Mucosa of stomach (tissue), 1 donor: ENCODE measurements around the gene CCDC88C.

ENCODE experiments used
- H3K27me3 ChIP-seq: one replicate; pipeline ENCODE4 v1.7.0; 2013; ENCODE audit warnings: mild to moderate bottlenecking, low read length; ENCODE audit not compliant: control insufficient read depth, insufficient read depth
- H3K36me3 ChIP-seq: one replicate; pipeline ENCODE4 v1.7.0; 2013; ENCODE audit warnings: low read length; ENCODE audit not compliant: control insufficient read depth, insufficient read depth
- H3K4me1 ChIP-seq: one replicate; pipeline ENCODE4 v1.7.0; 2013; ENCODE audit warnings: mild to moderate bottlenecking, low read length; ENCODE audit not compliant: control insufficient read depth, insufficient read depth
- H3K4me3 ChIP-seq: one replicate; pipeline ENCODE4 v1.7.0; 2013; ENCODE audit warnings: low read length
- H3K9ac ChIP-seq: one replicate; pipeline ENCODE4 v1.7.0; 2013; ENCODE audit warnings: mild to moderate bottlenecking, low read length, moderate library complexity
- H3K9me3 ChIP-seq: one replicate; pipeline ENCODE4 v1.7.0; 2013; ENCODE audit warnings: mild to moderate bottlenecking, low read length, moderate library complexity; ENCODE audit not compliant: control insufficient read depth
- donor health status: Pancreatic carcinoma.

CCDC88C gene

GRCh38 chr14:91350813-91351511 lies 66.7 kb downstream of the CCDC88C start:
- Histone ChIP-seq H3K9ac (peak overlapping the region; percentile 19), H3K4me3 (peak overlapping the region; percentile 9), H3K27me3 (no peaks in the 10 kb centered on the region), H3K9me3 (no peaks in the 10 kb centered on the region), H3K36me3 (no peaks in the 10 kb centered on the region), H3K4me1 (peaks cover 54% of the 10 kb centered on the region)

- Histone ChIP-seq H3K4me3 (no peak overlapping the region), H3K4me1 (peaks cover 59% of the 10 kb centered on the region), H3K9me3 (no peaks in the 10 kb centered on the region), H3K36me3 (no peaks in the 10 kb centered on the region), H3K27me3 (no peaks in the 10 kb centered on the region), H3K9ac (peak overlapping the region; percentile 19)
These were observed 67.2 kb downstream of the CCDC88C start for GRCh38 chr14:91350483-91350812.

GRCh38 chr14:91349481-91350074 lies 68.0 kb downstream of the CCDC88C start:
- Histone ChIP-seq H3K4me3 (no peak overlapping the region), H3K9ac (no peak overlapping the region), H3K27me3 (no peaks in the 10 kb centered on the region), H3K36me3 (no peaks in the 10 kb centered on the region), H3K4me1 (peaks cover 60% of the 10 kb centered on the region), H3K9me3 (no peaks in the 10 kb centered on the region)

- H3K4me3 ChIP-seq: no peak overlapping the region
- H3K4me1 ChIP-seq: peaks cover 60% of the 10 kb centered on the region
- H3K36me3 ChIP-seq: no peaks in the 10 kb centered on the region
- no peak overlapping the region for H3K9ac ChIP-seq
- H3K9me3 ChIP-seq: no peaks in the 10 kb centered on the region
- no peaks in the 10 kb centered on the region for H3K27me3 ChIP-seq
These were observed 68.7 kb downstream of the CCDC88C start for GRCh38 chr14:91348845-91349465.

- peaks cover 47% of the 10 kb centered on the region for H3K4me1 ChIP-seq
- H3K36me3 ChIP-seq: no peaks in the 10 kb centered on the region
- no peak overlapping the region for H3K4me3 ChIP-seq
- no peak overlapping the region for H3K9ac ChIP-seq
- no peaks in the 10 kb centered on the region for H3K27me3 ChIP-seq
- H3K9me3 ChIP-seq: no peaks in the 10 kb centered on the region
These were observed 70.8 kb downstream of the CCDC88C start for GRCh38 chr14:91346838-91347173.

GRCh38 chr14:91344096-91344495 lies 73.5 kb downstream of the CCDC88C start:
- Histone ChIP-seq H3K36me3 (no peaks in the 10 kb centered on the region), H3K9ac (no peak overlapping the region), H3K4me1 (peaks cover 27% of the 10 kb centered on the region), H3K27me3 (no peaks in the 10 kb centered on the region), H3K4me3 (no peak overlapping the region), H3K9me3 (no peaks in the 10 kb centered on the region)

- no peak overlapping the region for H3K9ac ChIP-seq
- no peak overlapping the region for H3K4me3 ChIP-seq
- no peaks in the 10 kb centered on the region for H3K36me3 ChIP-seq
- no peaks in the 10 kb centered on the region for H3K27me3 ChIP-seq
- peaks cover 18% of the 10 kb centered on the region for H3K4me1 ChIP-seq
- H3K9me3 ChIP-seq: no peaks in the 10 kb centered on the region
These were observed 74.6 kb downstream of the CCDC88C start for GRCh38 chr14:91343051-91343450.

- H3K27me3 ChIP-seq: no peaks in the 10 kb centered on the region
- no peak overlapping the region for H3K9ac ChIP-seq
- no peaks in the 10 kb centered on the region for H3K36me3 ChIP-seq
- no peaks in the 10 kb centered on the region for H3K9me3 ChIP-seq
- no peak overlapping the region for H3K4me3 ChIP-seq
- peaks cover 18% of the 10 kb centered on the region for H3K4me1 ChIP-seq
These were observed 75.3 kb downstream of the CCDC88C start for GRCh38 chr14:91342206-91342760.

GRCh38 chr14:91341751-91342154 lies 75.9 kb downstream of the CCDC88C start:
- peaks cover 13% of the 10 kb centered on the region for H3K4me1 ChIP-seq
- H3K27me3 ChIP-seq: no peaks in the 10 kb centered on the region
- H3K9ac ChIP-seq: no peak overlapping the region
- no peaks in the 10 kb centered on the region for H3K9me3 ChIP-seq
- no peak overlapping the region for H3K4me3 ChIP-seq
- no peaks in the 10 kb centered on the region for H3K36me3 ChIP-seq

- Histone ChIP-seq H3K36me3 (no peaks in the 10 kb centered on the region), H3K4me1 (peaks cover 9% of the 10 kb centered on the region), H3K9ac (no peak overlapping the region), H3K4me3 (no peak overlapping the region), H3K9me3 (no peaks in the 10 kb centered on the region), H3K27me3 (no peaks in the 10 kb centered on the region)
These were observed 76.3 kb downstream of the CCDC88C start for GRCh38 chr14:91341334-91341733.

GRCh38 chr14:91339671-91340369 lies 77.8 kb downstream of the CCDC88C start:
- Histone ChIP-seq H3K9ac (no peak overlapping the region), H3K27me3 (no peaks in the 10 kb centered on the region), H3K4me3 (no peak overlapping the region), H3K36me3 (no peaks in the 10 kb centered on the region), H3K4me1 (no peaks in the 10 kb centered on the region), H3K9me3 (no peaks in the 10 kb centered on the region)

GRCh38 chr14:91339076-91339475 lies 78.5 kb downstream of the CCDC88C start:
- Histone ChIP-seq H3K4me3 (no peak overlapping the region), H3K9me3 (no peaks in the 10 kb centered on the region), H3K36me3 (no peaks in the 10 kb centered on the region), H3K9ac (no peak overlapping the region), H3K27me3 (no peaks in the 10 kb centered on the region), H3K4me1 (no peaks in the 10 kb centered on the region)
